ENCODE data around the gene YIPF2.
"Not testable (repeated sequence)": the region's sequence is repeated elsewhere in the genome, so short reads cannot be mapped to it uniquely, and the experiment has no call there.

YIPF2 gene

DNA sequence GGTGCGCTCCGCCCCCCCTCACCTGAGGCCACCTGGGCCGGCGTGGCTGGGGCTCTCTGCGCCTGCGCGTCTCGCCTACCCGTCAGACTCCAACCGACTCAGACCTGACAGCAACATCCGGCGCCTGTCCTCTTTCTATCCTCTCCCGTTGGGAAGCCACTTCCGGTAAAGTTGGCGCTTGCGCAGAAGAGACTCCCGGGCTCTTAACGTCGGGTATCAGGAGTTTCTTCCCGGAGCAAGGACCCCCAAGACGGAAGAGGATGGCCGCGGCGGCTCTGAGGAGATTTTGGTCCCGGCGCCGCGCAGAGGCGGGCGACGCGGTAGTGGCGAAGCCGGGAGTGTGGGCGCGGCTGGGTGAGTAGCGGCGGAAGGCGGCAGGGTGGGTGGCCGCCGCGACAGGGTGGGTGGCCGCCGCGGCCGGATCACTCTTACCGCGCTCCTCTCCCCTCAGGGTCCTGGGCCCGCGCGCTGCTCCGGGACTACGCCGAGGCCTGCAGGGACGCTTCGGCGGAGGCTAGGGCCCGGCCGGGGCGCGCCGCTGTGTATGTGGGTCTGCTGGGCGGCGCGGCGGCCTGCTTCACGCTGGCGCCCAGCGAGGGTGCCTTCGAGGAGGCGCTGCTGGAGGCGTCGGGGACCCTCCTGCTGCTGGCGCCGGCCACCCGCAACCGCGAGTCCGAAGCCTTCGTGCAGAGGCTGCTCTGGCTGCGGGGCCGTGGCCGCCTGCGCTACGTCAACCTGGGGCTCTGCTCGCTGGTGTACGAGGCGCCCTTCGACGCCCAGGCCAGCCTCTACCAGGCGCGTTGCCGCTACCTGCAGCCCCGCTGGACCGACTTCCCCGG, at the start of gene YIPF2, which contains the start of gene TIMM29:
Gene YIPF2 (minus strand): TSS at position 77 of the 839 bp plus-strand sequence. CDS start 229 bp downstream, outside the sequence.
Gene TIMM29 (plus strand): TSS at position 249 of the 839 bp plus-strand sequence. CDS start 12 bp downstream, at position 261.
- DNase-seq = peak; percentile 59 to 99 (median 93)

DNA sequence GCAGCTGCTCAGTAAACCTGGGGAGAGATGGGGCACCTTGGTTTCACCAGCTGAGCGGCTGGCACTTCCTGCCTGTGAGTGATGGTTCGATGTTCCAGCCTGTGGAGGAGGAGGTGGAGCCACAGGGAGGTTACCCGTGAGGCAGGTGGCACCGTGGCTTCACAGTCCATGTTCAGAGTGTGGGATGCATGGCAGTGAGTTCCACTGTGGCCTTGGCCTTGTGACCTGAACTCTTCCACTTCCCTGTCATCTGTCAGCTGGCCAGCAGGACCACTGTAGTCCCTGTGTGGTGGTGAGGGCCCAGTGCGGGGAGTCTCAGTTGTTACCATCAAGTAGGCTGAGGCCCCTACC, 49.3 kb upstream of the YIPF2 start:
- DNase-seq = no peak

DNA sequence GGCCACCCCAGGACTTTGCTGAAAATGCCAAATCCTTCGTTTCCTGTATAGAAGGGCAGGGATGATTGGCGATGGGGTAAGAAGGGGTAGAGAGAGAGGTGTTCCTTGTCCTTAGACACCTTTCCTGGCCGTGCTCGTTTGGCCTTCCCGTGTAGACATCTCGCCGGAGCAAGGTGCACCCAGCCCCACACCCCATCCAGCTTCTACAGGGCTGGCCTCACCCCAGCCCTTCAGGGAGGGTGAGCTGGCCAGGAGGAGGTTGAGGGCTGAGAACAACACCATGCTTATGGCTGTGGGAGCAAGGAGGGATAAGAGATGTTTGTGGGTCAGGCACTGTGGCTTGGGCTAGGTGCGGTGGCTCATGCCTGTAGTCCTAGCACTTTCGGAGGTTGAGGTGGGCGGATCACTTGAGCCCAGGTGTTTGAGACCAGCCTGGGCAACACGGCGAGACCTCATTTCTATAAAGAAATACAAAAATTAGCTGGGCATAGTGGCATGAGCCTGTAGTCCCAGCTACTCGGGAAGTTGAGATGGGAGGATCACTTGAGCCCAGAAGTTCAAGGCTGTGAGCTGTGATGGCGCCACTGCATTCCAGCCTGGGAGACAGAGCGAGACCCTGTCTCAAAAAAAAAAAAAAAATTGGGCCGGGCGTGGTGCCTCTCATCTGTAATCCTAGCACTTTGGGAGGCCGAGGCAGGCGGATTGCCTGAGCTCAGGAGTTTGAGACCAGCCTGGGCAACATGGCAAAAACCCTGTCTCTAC, 47.9 kb upstream of the YIPF2 start:
- no peak for DNase-seq

DNA sequence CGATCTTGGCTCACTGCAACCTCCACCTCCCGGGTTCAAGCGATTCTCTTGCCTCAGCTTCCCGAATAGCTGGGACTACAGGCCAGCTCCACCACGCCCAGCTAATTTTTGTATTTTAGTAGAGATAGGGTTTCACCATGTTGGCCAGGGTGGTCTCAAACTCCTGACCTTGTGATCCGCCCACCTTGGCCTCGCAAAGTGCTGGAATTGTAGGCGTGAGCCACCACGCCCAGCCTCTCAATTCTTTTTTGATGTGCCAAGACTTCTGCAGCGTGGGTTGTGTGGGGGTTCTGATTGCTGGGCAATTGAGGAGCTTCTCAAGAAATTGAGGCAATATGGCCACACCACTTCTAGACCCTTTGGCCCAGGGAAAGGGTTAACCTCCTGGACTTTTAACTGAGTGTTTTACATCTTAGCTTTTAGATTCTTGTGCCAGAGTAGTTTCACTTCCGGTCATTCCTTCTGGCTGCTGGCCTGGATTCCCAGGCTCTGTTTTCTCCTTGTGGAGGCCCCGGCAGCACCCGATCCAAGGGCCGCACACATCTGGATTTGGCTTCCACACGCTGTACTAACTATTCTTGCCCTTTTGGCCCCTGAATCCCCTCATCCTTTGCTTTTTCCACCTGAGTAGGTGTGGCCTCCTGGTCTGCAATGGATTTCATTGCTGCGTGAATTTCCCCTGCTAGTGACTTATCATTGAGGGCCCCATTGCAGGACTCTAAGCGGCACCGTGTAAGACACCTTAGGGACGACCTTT, 47.1 kb upstream of the YIPF2 start:
- peak in 1 of 51 donors; percentile 4 for DNase-seq

DNA sequence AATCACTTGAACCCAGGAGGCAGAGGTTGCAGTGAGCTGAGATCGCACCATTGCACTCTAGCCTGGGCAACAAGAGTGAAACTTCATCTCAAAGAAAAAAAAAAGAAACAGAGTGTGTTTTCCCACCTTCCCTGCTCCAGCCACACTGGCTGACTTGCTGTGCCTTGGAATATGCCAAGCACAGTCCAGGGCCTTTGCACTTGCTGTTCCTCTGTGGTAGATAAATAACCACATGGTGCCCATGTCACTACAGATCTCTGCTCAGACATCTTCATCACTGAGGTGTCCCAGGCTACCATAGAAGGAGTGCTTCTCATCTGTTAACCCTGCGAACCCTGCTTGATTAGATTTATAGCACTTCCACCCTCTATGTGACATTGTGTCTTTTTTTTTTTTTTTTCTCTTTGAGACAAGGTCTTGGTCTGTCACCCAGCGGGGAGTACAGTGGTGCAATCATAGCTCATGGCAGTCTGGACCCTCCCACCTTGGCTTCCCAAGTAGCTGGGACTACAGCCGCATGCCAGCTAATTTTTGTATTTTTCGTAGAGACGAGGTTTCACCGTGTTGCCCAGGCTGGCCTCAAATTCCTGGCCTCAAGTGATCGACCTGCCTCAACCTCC, 42.8 kb upstream of the YIPF2 start:
- DNase-seq = no peak

DNA sequence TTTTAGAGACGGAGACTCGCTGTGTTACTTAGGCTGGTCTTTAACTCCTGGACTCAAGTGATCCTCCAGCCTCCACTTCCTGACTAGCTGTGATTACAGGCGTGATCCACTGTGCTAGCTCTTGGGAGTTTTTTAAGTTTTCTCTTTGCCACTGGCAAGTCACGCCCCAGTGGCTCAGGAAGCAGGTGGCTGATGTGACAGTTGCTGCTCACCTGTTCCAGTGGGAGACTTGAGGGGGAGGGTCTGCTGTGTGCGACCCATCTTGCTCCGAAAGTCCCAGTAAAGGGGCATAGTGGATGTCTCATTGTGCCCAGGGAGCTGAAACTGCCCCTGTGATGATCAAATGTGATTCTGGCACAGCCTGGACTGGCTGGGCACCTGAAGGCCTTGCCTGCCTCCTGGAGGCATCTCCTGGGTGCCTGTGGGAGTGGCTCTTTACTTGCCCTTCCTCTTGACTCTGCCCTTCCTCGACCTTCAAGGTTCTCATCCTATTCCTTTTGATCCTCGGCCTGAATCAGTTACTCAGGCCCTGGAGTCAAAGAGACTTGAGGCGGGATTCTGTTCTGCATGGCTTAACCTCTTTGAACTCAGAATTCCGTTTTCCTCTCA, 40.2 kb upstream of the YIPF2 start:
- DNase-seq = no peak

DNA sequence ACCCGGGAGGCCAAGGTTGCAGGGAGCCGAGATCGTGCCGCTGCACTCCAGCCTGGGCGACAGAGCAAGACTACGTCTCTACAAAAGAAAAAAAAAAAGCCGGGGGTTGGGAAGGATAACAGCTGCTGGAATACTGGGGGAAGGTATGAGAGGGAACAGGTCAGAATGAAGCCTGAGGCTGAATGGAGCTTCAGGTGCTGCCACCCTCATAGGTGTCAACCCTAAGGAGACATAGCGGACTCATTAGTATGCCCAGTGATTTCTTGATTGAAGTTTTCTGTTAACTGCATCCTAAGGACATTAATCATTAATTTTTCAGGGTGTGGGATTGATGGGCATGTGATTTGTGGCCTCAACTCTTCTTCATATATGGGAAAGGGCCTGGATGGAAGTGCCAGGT, 38.4 kb upstream of the YIPF2 start:
- no peak for DNase-seq

DNA sequence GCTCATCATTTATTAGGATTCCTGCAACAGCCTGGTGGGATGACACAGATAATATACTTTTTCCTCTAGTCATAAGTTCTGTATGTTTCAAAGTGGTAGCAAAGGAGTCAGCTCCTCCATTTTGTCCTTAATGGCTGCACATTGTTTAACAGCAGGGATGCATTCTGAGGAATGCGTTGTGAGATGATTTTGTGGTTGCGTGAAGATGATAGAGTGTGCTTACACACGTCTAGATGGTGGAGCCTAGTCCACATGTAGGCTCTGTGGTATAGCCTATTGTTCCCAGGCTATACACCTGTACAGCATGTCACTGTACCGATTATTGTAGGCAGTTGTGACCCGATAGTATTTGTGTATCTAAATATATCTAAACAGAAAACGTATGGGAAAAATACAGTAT, 37.0 kb upstream of the YIPF2 start:
- DNase-seq = no peak

DNA sequence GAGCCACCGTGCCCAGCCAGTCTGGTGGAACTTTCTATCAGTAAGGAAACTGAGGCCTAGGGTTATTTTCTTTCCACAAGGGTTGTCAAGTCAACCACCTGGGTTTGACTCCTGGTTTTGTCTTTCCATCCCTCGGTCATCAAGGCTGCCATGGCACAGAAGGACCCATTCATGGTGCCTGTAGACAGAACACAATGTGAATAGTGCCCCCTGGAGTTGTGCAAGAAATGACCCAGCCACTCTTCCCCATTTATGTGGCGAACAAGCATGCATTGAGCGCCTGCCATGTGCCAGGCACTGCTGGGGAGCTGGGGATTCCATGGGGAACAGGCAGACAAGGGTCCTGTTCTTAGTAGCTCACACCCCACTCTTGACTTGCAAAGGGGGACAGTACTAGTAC, 36.5 kb upstream of the YIPF2 start:
- DNase-seq = no peak

DNA sequence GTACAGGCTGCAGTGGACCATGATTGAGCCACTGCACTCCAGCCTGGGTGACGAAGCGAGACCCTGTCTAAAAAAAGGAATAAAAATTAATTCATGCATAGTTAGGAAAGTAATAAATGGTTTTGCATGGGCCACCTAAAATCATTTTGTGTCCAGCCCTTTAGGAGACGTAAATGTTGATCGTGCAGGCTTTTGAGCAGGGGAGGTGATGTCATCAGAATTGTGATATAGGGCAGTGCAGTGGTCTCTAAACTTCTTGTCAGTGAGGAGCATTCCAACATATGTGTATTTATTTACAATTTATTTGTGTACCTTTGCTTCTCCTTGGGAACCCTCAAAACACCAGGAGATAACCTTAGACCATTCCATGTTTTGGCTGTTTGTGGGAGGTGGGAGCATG, 35.4 kb upstream of the YIPF2 start:
- DNase-seq = no peak

DNA sequence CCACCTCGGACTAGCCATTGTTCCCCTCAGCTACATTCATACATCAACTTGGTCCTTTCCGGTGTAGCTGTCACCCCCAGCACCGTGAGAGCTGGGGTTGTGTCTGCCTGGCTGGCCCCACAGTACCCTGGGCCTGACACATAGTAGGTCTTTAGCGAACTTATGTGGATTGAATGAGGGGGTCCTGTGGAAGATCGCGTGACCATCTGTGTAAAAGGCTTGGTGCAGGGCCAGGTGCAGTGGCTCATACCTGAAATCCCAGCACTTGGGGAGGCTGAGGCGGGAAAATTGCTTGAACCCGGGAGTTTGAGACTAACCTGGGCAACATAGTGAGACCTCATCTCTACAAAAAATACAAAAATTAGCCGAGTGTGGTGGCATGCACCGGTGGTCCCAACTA, 34.4 kb upstream of the YIPF2 start:
- DNase-seq = no peak

DNA sequence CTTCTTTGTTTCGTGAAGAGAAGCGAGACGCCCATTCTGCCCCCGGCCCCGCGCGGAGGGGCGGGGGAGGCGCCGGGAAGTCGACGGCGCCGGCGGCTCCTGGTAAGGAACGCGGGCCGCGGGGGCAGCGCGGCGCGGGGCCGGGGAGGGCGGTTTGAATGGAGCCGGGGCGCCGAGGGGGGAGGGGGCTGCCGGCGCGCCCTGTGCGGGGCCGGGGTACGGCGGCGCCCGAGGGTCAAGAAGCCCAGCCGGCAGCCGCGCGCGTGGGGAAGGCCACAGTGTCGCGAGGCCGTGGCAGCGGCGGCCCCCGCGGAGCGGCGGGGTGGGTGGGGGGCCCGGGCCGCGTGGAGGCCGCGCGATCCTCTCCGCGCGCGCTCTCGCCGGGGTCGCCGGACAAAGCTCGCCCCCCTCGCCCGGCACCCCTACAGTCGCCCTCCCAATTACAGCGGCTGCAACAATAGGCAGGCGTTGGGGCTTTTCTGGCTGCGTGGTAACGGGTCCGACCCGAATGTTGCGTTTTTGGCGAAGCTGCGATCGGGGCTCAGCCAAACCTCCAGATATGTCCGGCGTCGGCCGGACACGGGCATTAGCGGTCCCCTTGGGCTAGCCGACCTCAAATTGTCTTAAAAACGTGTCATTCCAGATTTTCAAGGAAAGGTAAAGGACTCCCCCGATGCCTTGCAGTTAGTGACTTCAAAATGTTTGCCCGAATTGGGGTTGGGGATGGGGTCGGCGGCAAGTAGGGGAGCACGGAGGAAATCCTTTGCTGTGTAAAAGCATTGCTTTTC, 32.8 kb upstream of the YIPF2 start:
- peak in 38 of 51 donors; percentile 27 to 86 (median 66) for DNase-seq

DNA sequence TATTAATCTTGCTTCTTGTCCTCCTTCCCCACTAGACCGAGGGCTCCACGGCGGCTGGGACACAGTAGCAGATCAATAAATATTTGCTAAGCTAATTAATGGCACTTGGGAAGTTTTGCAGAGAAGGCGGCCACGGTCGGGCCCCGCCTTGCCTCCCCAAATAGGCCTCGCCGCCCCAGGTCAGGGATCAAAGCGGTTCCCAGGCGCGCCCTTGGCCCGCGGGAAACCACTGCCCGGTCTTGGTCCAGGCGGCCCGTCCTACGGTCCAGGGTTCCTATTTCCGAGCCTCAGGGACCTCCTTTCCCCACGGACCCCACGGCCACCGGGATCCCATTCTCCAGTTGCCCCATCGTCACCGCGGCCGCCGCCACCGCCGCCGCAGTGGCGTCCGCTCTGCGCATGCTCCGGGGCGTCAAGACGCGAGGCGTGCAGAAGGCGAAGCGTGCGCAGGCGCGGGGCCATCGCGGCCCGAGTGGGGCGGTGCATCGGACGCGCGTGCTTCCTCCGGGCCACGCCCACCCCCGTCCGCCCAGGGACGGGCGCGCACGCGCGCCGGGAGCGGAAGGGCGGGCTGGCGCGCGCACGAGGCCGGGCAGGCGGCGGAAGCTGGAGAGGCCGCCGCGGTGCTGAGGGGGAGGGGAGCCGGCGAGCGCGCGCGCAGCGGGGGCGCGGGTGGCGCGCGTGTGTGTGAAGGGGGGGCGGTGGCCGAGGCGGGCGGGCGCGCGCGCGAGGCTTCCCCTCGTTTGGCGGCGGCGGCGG, 32.1 kb upstream of the YIPF2 start, which contains the start of gene SMARCA4:
Gene SMARCA4 (plus strand): TSS at position 717 of the 759 bp plus-strand sequence. CDS start 23,122 bp downstream, outside the sequence.
- peak; percentile 52 to 98 (median 90) for DNase-seq

DNA sequence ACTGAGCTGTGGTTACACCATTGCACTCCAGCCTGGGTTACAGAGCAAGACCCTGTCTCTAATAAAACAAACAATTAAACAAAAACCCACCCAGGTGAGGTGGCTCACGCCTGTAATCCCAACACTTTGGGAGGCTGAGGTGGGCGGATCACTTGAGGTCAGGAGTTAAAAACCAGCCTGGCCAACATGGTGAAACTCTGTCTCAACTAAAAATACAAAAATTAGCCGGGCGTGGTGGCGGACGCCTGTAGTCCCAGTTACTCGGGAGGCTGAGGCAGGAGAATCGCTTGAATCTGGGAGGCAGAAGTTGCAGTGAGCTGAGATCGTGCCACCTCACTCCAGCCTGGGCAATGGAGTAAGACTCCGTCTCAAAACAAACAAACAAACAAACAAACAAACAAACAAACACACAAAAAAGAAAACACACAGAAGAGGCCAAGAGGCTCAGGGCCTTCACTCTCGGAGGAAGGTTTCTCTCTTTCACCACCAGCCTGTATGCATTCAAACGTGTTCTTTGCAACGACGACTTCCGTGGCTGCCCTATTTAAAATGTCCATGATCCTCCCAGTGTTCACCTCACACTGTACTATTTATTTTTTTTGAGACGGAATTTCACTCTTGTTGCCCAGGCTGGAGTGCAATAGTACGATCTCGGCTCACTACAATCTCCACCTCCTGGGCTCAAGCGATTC, 31.0 kb upstream of the YIPF2 start:
- DNase-seq = not testable (repeated sequence)

DNA sequence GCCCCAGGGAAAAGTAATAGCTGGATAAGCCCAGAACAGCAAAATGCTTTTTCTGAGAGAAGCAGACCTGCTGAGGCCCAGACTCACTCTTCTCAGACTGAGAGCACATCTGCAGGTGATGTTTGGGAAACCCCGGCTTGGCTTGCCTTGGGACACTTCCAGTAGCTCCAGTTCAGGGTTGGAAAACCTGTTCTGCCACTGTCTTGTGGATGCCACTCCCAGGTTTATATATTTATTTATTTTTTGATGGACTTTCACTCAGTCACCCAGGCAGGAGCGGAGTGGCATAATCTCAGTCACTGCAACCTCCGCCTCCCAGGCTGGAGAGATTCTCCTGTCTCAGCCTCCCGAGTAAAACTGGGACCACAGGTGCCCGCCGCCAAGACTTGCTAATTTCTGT, 24.4 kb upstream of the YIPF2 start:
- DNase-seq = no peak

DNA sequence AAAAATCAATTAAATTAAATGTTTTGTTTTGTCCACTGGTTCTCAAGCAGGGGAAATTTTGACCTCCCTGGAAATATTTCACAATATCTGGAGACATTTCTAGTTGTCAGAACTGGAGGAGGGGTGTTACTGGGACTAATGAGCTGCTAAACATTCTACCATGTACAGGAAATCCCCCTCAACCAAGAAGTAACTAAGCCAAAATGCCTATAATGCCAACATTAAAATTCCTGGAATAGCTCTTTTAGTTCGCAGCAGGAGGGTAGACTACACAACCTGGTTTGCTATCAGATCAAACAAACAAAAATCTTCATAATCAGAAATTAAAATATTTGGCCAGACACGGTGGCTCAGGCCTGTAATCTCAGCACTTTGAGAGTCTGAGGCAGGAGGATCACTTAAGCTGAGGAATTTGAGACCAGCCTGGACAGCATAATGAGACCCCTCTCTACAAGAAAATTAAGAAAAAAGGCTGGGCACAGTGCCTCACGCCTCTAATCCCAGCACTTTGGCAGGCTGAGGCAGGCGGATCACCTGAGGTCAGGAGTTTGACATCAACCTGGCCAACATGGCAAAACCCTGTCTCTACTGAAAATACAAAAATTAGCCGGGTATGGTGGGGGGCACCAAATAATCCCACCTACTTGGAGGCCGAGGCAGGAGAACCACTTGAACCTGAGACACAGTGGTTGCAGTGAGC, 18.7 kb upstream of the YIPF2 start:
- DNase-seq = no peak

DNA sequence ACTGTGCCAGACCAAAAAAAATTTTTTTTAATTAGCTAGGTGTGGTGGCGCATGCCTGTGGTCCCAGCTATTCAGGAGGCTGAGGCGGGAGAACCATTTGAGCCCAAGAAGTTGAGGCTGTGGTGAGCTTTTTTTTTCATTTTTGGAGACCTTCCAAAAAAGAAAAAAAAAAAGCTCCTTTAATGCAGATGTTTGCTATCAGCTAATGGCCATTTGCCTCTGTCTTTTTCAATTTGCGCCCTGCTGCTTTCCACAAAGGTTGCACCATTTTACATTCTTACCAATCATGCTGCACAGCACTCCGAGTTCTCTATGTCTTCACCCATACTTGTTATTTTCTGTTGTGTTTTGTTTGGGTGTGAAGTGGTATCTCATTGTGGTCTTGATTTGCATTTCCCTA, 16.8 kb upstream of the YIPF2 start:
- DNase-seq = no peak

DNA sequence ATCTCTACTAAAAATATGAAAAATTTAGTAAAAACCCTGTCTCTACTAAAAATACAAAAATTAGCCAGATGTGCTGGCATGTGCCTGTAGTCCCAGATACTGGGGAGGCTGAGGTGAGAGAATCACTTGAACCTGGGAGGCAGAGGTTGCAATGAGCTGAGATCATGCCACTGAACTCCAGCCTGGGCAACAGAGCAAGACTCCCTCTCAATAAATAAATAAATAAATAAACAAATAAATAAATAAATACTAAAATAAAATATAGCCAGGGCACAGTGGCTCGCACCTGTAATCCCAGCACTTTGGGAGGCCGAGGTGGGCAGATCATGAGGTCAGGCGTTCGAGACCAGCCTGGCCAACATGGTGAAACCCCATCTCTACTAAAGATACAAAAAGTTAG, 15.0 kb upstream of the YIPF2 start:
- not testable (repeated sequence) for DNase-seq

Data from hypothalamus (tissue), 51 donors.